ENCODE measurements around the gene XRCC5.

XRCC5 gene

DNA sequence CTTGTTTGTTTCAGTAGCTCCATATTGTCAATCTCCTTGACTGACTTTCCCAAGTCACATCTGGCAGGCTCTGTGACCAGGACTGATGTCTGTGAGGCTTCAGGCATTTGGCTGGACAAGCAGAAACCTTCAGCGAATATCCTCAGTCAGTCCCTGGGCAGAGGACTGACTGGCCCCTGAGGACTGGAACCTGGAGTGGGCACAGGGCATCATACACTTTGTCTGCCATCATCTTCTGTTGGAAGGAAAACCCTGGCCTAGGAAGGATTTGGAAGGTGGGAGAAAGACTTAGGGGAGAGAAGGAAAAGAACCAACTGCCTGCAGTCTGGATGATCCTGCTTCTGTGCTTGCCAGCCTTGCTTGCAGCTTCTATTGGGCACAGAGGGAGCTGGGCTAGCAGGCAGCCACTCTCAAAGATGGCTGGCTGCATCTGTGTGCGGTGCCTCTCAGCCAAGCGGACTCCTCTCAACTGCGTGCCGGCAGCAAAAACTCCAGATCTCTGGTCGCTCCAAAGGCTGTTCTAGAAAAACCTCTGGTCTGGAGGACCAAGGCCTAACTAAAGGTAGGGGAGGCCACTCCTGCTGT, 136.3 kb downstream of the XRCC5 start:
- TF ChIP-seq, protein P1, sequence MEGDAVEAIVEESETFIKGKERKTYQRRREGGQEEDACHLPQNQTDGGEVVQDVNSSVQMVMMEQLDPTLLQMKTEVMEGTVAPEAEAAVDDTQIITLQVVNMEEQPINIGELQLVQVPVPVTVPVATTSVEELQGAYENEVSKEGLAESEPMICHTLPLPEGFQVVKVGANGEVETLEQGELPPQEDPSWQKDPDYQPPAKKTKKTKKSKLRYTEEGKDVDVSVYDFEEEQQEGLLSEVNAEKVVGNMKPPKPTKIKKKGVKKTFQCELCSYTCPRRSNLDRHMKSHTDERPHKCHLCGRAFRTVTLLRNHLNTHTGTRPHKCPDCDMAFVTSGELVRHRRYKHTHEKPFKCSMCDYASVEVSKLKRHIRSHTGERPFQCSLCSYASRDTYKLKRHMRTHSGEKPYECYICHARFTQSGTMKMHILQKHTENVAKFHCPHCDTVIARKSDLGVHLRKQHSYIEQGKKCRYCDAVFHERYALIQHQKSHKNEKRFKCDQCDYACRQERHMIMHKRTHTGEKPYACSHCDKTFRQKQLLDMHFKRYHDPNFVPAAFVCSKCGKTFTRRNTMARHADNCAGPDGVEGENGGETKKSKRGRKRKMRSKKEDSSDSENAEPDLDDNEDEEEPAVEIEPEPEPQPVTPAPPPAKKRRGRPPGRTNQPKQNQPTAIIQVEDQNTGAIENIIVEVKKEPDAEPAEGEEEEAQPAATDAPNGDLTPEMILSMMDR (IDR thresholded peaks at IDR 0.05; ENCODE audit: borderline replicate concordance, insufficient read depth, low read depth, low read length): no peak
- H3K4me3 ChIP-seq (ENCODE audit: low read depth, low read length): no peak overlapping the region

DNA sequence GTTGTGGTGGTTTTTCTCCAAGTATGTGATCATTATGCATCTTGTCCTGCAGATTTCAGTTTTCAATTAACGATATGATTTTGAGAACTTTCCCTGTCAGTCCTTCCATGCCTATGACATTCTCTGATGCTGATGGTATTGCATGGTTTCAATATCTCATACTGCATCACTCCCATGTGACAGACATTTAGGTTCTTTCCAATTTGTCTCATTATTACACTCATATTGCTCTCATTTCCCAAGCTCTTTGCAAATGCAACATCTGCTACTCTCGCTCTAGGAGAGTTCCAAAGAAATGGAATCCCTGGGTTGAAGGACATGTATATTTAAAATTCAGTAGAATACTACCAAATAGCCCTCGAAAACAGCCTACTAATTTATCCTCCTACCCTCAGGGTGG, 137.6 kb downstream of the XRCC5 start:
- TF ChIP-seq, protein P1 (IDR thresholded peaks at IDR 0.05; ENCODE audit: borderline replicate concordance, insufficient read depth, low read depth, low read length): no peak
- no peak overlapping the region for H3K4me3 ChIP-seq (ENCODE audit: low read depth, low read length)
